ENCODE data around the gene LMO3.

The LMO3 gene

GRCh38 chr12:16606117-16606200, at the start of gene LMO3:
Gene LMO3 (minus strand): TSS chr12:16606162. CDS start chr12:16600860, 5,302 bp downstream.
- Histone ChIP-seq H3K27me3 (ENCODE audit: insufficient read depth, low read depth) (no peaks in the 10 kb centered on the region), H4K20me1 (ENCODE audit: insufficient read depth) (no peaks in the 10 kb centered on the region), H3K9ac (peak within 1 kb of the TSS; percentile 41), H3K36me3 (ENCODE audit: insufficient read depth) (no peaks in the 10 kb centered on the region), H3K4me1 (ENCODE audit: low read depth, poor library complexity, severe bottlenecking) (peaks cover 10% of the 10 kb centered on the region), H3K79me2 (ENCODE audit: insufficient read depth, low read depth) (no peaks in the 10 kb centered on the region), H3K27ac (no peak within 1 kb of the TSS), H3K4me2 (peak within 1 kb of the TSS; percentile 84), H2AFZ (ENCODE audit: low read depth) (peak within 1 kb of the TSS; percentile 91), H3K4me3 (IDR thresholded peaks at IDR 0.05; ENCODE audit: insufficient read depth, low read depth, low read length) (no peak within 1 kb of the TSS)
- TF ChIP-seq CTCF (conservative IDR thresholded peaks at IDR 0.05; ENCODE audit: low read depth, low read length), result no peak

- Histone ChIP-seq H4K20me1 (ENCODE audit: insufficient read depth) (no peaks in the 10 kb centered on the region), H3K79me2 (ENCODE audit: insufficient read depth, low read depth) (no peaks in the 10 kb centered on the region), H3K4me1 (ENCODE audit: low read depth, poor library complexity, severe bottlenecking) (peaks cover 30% of the 10 kb centered on the region), H3K4me2 (peak overlapping the region; percentile 15; the same call in 1 of the 2 replicates), H3K36me3 (ENCODE audit: insufficient read depth) (no peaks in the 10 kb centered on the region), H3K27me3 (ENCODE audit: insufficient read depth, low read depth) (no peaks in the 10 kb centered on the region), H3K4me3 (IDR thresholded peaks at IDR 0.05; ENCODE audit: insufficient read depth, low read depth, low read length) (no peak overlapping the region), H3K27ac (peak overlapping the region; percentile 48; the same call in 1 of the 2 replicates), H2AFZ (ENCODE audit: low read depth) (peak overlapping the region; percentile 34; the same call in 1 of the 2 replicates), H3K9ac (no peak overlapping the region)
- TF ChIP-seq CTCF (conservative IDR thresholded peaks at IDR 0.05; ENCODE audit: low read depth, low read length), result no peak
These were observed 30.6 kb upstream of the LMO3 start for GRCh38 chr12:16636435-16637055.

- H3K4me3 ChIP-seq (IDR thresholded peaks at IDR 0.05; ENCODE audit: insufficient read depth, low read depth, low read length), result no peak overlapping the region
- no peaks in the 10 kb centered on the region for H3K36me3 ChIP-seq (ENCODE audit: insufficient read depth)
- H4K20me1 ChIP-seq (ENCODE audit: insufficient read depth), result no peaks in the 10 kb centered on the region
- H3K27me3 ChIP-seq (ENCODE audit: insufficient read depth, low read depth), result no peaks in the 10 kb centered on the region
- no peaks in the 10 kb centered on the region for H3K79me2 ChIP-seq (ENCODE audit: insufficient read depth, low read depth)
- no peak overlapping the region for H3K27ac ChIP-seq
- no peak for TF ChIP-seq CTCF (conservative IDR thresholded peaks at IDR 0.05; ENCODE audit: low read depth, low read length)
- no peak overlapping the region for H2AFZ ChIP-seq (ENCODE audit: low read depth)
- H3K4me1 ChIP-seq (ENCODE audit: low read depth, poor library complexity, severe bottlenecking), result peaks cover 30% of the 10 kb centered on the region
- no peak overlapping the region for H3K4me2 ChIP-seq
- no peak overlapping the region for H3K9ac ChIP-seq
These were observed 28.8 kb upstream of the LMO3 start for GRCh38 chr12:16634786-16635185.

GRCh38 chr12:16626991-16627390, 21.0 kb upstream of the LMO3 start:
- Histone ChIP-seq H3K4me3 (IDR thresholded peaks at IDR 0.05; ENCODE audit: insufficient read depth, low read depth, low read length) (no peak overlapping the region), H2AFZ (ENCODE audit: low read depth) (no peak overlapping the region)
- TF ChIP-seq CTCF (conservative IDR thresholded peaks at IDR 0.05; ENCODE audit: low read depth, low read length), result no peak

More at GRCh38 chr12:16626991-16627390, 21.0 kb upstream of the LMO3 start:
- Histone ChIP-seq H3K36me3 (ENCODE audit: insufficient read depth) (no peaks in the 10 kb centered on the region), H3K4me1 (ENCODE audit: low read depth, poor library complexity, severe bottlenecking) (peaks cover 13% of the 10 kb centered on the region), H3K4me2 (no peak overlapping the region), H3K27ac (no peak overlapping the region), H3K9ac (no peak overlapping the region), H3K79me2 (ENCODE audit: insufficient read depth, low read depth) (no peaks in the 10 kb centered on the region), H3K27me3 (ENCODE audit: insufficient read depth, low read depth) (no peaks in the 10 kb centered on the region), H4K20me1 (ENCODE audit: insufficient read depth) (no peaks in the 10 kb centered on the region)

Measured in KMS-11 (cell line).